ENCODE results near the gene PSAPL1. TPM values are rescaled to one million over a fixed set of nuclear protein-coding genes. Genes with fewer than 3 reads are reported as not detected.

PSAPL1 gene

GRCh38 chr4:7381890-7382633, 52.7 kb downstream of the PSAPL1 start:
- Histone ChIP-seq H3K4me1 (ENCODE audit: control insufficient read depth, insufficient read depth, low read length) (no peaks in the 10 kb centered on the region), H3K9ac (ENCODE audit: low read depth, low read length) (no peak overlapping the region), H3K9me3 (replicated peaks; ENCODE audit: low read length) (no peaks in the 10 kb centered on the region), H3K27me3 (ENCODE audit: control insufficient read depth, insufficient read depth, low read length) (peaks cover 30% of the 10 kb centered on the region), H3K36me3 (ENCODE audit: insufficient read depth, low read length) (no peaks in the 10 kb centered on the region), H3K4me3 (ENCODE audit: low read length) (no peak overlapping the region), H3K4me2 (ENCODE audit: low read length) (no peak overlapping the region)

GRCh38 chr4:7381221-7381889, 53.4 kb downstream of the PSAPL1 start:
- Histone ChIP-seq H3K36me3 (ENCODE audit: insufficient read depth, low read length) (no peaks in the 10 kb centered on the region), H3K27me3 (ENCODE audit: control insufficient read depth, insufficient read depth, low read length) (peaks cover 34% of the 10 kb centered on the region), H3K4me1 (ENCODE audit: control insufficient read depth, insufficient read depth, low read length) (no peaks in the 10 kb centered on the region), H3K9me3 (replicated peaks; ENCODE audit: low read length) (no peaks in the 10 kb centered on the region), H3K9ac (ENCODE audit: low read depth, low read length) (no peak overlapping the region), H3K4me3 (ENCODE audit: low read length) (no peak overlapping the region), H3K4me2 (ENCODE audit: low read length) (no peak overlapping the region)

Small RNAs within 50 kb of the gene (small RNA-seq; reads per million reads assigned to genes)
- not detected for gene MIR4274
